Esophagus muscularis mucosa (tissue), 4 donors: ENCODE results near the gene ABR. TPM values are rescaled to one million over a fixed set of nuclear protein-coding genes. Genes with fewer than 3 reads are reported as not detected.

Experiments used
- DNase-seq: peaks from one replicate; pipeline ENCODE4 v3.0.0-alpha.2; 2017; ENCODE audit errors: extremely low spot score
- H3K27ac ChIP-seq, 4 donors: fragments of 200-600 bp; sonication (generic); replicated peaks in 1 of 4; 1 replicate in 3 of 4; 2 replicates in 1 of 4; pipeline ENCODE4 v1.5.1; 2016 to 2019; ENCODE audit warnings: mild to moderate bottlenecking in 1 of 4
- H3K27me3 ChIP-seq, 4 donors: fragments of 200-600 bp; sonication (generic); one replicate each; pipeline versions ENCODE4 v1.5.1 to v1.6.0; 2016 to 2019
- H3K36me3 ChIP-seq, 4 donors: fragments of 200-600 bp; sonication (generic); one replicate each; pipeline ENCODE4 v1.5.1; 2016 to 2019
- H3K4me1 ChIP-seq, 4 donors: fragments of 200-600 bp; sonication (generic); one replicate each; pipeline ENCODE4 v1.5.1; 2016 to 2019
- H3K4me3 ChIP-seq, 4 donors: fragments of 200-600 bp; sonication (generic); 1 replicate in 2 of 4; 2 replicates in 2 of 4; pipeline ENCODE4 v1.5.1; 2016 to 2019; ENCODE audit warnings: mild to moderate bottlenecking in 4 of 4, moderate library complexity in 1 of 4
- H3K9me3 ChIP-seq, 4 donors: fragments of 200-600 bp; sonication (generic); 1 replicate in 3 of 4; 2 replicates in 1 of 4; pipeline ENCODE4 v1.5.1; 2016 to 2019
- EP300 ChIP-seq: sonication (generic); formaldehyde crosslinking; IDR thresholded peaks from one replicate; pipeline ENCODE4 v1.6.1; 2017; ENCODE audit warnings: antibody characterized with exemption
- POLR2A ChIP-seq: fragments of 450-650 bp; IDR thresholded peaks from one replicate; pipeline ENCODE4 v1.6.1; 2017; ENCODE audit warnings: antibody characterized with exemption, moderate library complexity, mild to moderate bottlenecking, low read depth
- POLR2AphosphoS5 ChIP-seq, 2 donors: sonication (generic); formaldehyde crosslinking; IDR thresholded peaks; one replicate each; pipeline ENCODE4 v1.6.1; 2017; ENCODE audit warnings: antibody characterized with exemption in 2 of 2
- WGBS: methylation state at CpG from one replicate; pipeline ENCODE4 v1.1.5; 2018; 5-methylcytosine and 5-hydroxymethylcytosine counted together
- intact Hi-C: fragments of 100-400 bp; cut with DNase I; formaldehyde crosslinking; loops from one replicate; pipeline ENCODE4 v1.15.1; 2023
- total RNA-seq, 4 donors: library from RNA; depleted of rRNA; stranded (reverse); fragments of >200 nt; gene quantifications; one replicate each; pipeline versions ENCODE4 v1.1.0 to v1.2.1, GENCODE V29; 2016
- TF ChIP-seq, protein P1 (sequence below), 3 experiments: fragments of 200-600 bp in 2 of 3; fragments of 450-650 bp in 1 of 3; sonication (generic) in 2 of 3; IDR thresholded peaks; one replicate each; pipeline ENCODE4 v1.5.1; 2017 to 2019; ENCODE audit warnings: antibody characterized with exemption in 3 of 3, mild to moderate bottlenecking in 2 of 3, moderate library complexity in 1 of 3

ABR gene
- total RNA-seq, 4 donors from 2014 or later: 98.4 to 142 (median 114) TPM

DNA sequence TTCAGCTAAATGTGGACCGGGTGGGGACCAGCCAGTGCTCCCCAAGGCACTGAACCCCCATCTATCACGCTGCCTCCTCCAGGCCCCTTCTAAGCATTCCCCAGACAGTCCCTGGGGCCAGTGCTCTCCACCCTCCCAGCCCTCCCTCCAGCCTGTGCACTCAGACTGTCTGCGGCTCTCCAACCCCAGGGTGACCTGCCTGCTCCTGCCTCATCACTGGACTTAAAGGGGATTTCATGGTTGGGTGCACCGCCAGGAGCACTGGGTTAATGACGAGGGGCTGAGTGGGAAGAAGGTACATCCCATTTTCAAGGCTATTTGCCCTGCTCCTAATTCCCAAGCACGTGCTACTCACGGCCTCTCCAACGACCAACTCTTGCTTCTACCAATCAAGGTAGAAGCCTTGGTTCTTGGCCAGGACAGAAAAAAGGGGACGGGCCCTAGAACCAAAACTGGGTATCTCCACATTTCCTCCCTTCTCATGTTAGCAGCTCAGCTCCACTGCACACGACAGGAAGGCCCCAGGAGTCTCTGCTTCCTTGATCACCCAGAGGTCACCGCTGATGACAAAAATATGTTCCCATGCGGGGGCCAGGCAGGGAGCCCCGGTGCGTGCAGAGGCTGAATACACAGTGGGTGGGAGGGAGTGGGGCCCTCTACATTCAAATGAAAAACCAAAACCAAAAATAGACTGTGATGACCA, 3.5 kb upstream of the ABR start:
- Histone ChIP-seq H3K4me1 (peaks cover 52 to 67% (median 58%) of the 10 kb centered on the region in 4 donors), H3K9me3 (no peaks in the 10 kb centered on the region), H3K27ac (peak overlapping the region in 1 of 4 donors; percentile 14), H3K27me3 (no peaks in the 10 kb centered on the region), H3K36me3 (no peaks in the 10 kb centered on the region), H3K4me3 (no peak overlapping the region)
- intact Hi-C loops: loop anchor here (5.0 kb wide), 1 partner anchor 46 kb away; no protein-coding TSS in a partner anchor
- TF ChIP-seq POLR2A (no peak), EP300 (no peak), POLR2AphosphoS5 (IDR thresholded peaks at IDR 0.05) (no peak)
- TF ChIP-seq, protein P1, sequence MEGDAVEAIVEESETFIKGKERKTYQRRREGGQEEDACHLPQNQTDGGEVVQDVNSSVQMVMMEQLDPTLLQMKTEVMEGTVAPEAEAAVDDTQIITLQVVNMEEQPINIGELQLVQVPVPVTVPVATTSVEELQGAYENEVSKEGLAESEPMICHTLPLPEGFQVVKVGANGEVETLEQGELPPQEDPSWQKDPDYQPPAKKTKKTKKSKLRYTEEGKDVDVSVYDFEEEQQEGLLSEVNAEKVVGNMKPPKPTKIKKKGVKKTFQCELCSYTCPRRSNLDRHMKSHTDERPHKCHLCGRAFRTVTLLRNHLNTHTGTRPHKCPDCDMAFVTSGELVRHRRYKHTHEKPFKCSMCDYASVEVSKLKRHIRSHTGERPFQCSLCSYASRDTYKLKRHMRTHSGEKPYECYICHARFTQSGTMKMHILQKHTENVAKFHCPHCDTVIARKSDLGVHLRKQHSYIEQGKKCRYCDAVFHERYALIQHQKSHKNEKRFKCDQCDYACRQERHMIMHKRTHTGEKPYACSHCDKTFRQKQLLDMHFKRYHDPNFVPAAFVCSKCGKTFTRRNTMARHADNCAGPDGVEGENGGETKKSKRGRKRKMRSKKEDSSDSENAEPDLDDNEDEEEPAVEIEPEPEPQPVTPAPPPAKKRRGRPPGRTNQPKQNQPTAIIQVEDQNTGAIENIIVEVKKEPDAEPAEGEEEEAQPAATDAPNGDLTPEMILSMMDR (IDR thresholded peaks at IDR 0.05): no peak
- 57% methylated on average over 13 of the region's 14 CpGs for WGBS
- DNase-seq: no peak

DNA sequence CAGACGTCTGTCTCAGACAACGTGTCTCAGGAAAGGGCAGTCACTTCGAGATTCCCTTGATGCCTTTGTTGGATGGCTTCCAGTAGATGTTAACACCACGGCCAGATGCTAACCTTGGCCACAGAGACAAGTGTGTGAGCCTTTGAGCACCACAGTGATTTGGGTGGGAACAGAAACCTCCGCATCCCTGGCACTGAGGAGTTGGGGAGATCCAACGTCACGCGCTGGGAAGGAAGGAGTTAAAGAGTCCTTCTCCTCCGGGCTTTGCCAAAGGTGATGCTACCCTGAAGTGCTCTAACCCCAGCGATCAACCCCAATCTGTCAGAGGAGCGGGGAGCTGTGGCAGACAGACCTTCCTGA, 3.0 kb upstream of the ABR start:
- 16% methylated on average over 4 of the region's 11 CpGs for WGBS
- H3K27me3 ChIP-seq: no peaks in the 10 kb centered on the region
- H3K36me3 ChIP-seq: no peaks in the 10 kb centered on the region
- peak overlapping the region in 1 of 4 donors; percentile 14 for H3K27ac ChIP-seq
- TF ChIP-seq EP300 (no peak), POLR2AphosphoS5 (IDR thresholded peaks at IDR 0.05) (no peak), POLR2A (no peak)
- TF ChIP-seq, protein P1 (IDR thresholded peaks at IDR 0.05): no peak
- H3K4me3 ChIP-seq: no peak overlapping the region
- intact Hi-C loops: loop anchor here (5.0 kb wide), 1 partner anchor 45 kb away; no protein-coding TSS in a partner anchor
- H3K9me3 ChIP-seq: no peaks in the 10 kb centered on the region
- no peak for DNase-seq
- peaks cover 52 to 67% (median 58%) of the 10 kb centered on the region in 4 donors for H3K4me1 ChIP-seq

DNA sequence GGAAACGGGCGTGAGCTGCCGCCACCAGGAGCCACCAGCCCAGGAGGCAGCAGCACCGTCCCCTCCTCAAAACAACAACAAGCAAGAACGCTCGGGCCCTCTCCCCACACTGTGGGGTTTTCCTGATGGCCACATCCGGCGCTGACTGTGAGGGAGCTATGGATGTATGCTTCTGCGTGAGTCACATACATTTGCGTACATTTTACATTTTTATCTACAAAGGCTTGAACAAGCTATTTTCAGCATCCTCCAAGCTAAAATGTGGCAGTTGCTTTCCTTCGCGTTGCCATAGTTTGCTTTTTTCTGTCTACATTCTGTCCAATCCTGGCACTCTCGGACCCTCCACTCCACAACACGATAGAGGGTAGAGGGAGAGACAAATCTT, 2.0 kb upstream of the ABR start:
- Histone ChIP-seq H3K4me3 (no peak overlapping the region), H3K36me3 (no peaks in the 10 kb centered on the region), H3K27me3 (no peaks in the 10 kb centered on the region), H3K4me1 (peaks cover 52 to 67% (median 58%) of the 10 kb centered on the region in 4 donors), H3K9me3 (no peaks in the 10 kb centered on the region), H3K27ac (peak overlapping the region in 1 of 4 donors; percentile 80)
- 89% methylated on average over 14 of the region's 14 CpGs for WGBS
- TF ChIP-seq EP300 (no peak), POLR2AphosphoS5 (IDR thresholded peaks at IDR 0.05) (no peak), POLR2A (no peak)
- TF ChIP-seq, protein P1 (IDR thresholded peaks at IDR 0.05): no peak
- intact Hi-C loops: loop anchor here (5.0 kb wide), 1 partner anchor 44 kb away; no protein-coding TSS in a partner anchor
- DNase-seq: no peak

DNA sequence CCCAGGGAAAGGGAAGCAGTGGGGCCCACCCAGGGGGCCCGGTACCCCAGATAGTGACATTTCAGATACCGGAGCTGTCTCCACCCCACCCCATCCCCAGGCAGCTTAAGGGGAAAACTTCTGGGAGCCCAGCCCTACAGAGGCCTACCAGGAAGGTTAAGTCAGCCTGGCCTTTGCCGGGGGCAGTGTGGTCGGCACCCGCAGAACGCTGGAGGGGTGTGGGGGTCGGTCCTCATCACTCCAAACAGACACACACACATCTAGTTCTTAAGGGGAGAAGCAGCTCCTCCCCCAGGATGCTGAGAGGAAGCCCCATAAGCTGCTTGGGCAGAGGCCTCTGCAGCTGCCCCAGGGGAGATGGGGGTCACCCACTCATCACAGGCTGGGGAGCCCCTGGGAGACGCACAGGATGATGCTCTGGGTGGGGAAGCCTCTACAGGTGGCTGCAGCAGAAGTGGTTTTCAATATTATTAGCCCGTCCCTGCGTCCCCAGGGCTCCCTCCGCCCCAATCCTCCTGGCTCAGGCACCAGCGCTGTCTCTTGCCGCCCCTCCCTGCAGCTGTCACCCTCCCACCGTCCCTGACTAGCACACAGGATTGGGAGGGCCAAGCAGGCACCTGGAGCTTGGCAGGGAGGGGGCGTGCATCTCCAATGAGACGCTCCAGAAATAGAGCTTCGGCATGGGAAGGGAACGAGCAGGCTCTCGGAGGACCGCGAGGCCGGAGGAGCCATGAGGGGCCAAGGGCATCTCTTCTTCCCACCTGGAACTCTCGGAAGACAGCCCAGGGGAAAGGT, 1.4 kb upstream of the ABR start:
- WGBS: 78% methylated on average over 16 of the region's 23 CpGs
- no peak overlapping the region for H3K4me3 ChIP-seq
- no peaks in the 10 kb centered on the region for H3K36me3 ChIP-seq
- H3K4me1 ChIP-seq: peaks cover 51 to 66% (median 57%) of the 10 kb centered on the region in 4 donors
- DNase-seq: no peak
- H3K9me3 ChIP-seq: no peaks in the 10 kb centered on the region
- no peak for TF ChIP-seq POLR2A
- TF ChIP-seq EP300: no peak
- TF ChIP-seq POLR2AphosphoS5 (IDR thresholded peaks at IDR 0.05): no peak
- TF ChIP-seq, protein P1 (IDR thresholded peaks at IDR 0.05): no peak
- intact Hi-C loops: loop anchor here (5.0 kb wide), 1 partner anchor 44 kb away; no protein-coding TSS in a partner anchor
- no peaks in the 10 kb centered on the region for H3K27me3 ChIP-seq
- peak overlapping the region in 3 of 4 donors; percentile 77 to 80 (median 77) for H3K27ac ChIP-seq
